K562 (cell line): Measurements from ENCODE around the gene ENTREP3. TPM values are rescaled to one million over a fixed set of nuclear protein-coding genes. Genes with fewer than 3 reads are reported as not detected.

Experiments used
- BRD9 ChIP-seq: fragments of 450-650 bp; IDR thresholded peaks from 2 replicates; pipeline ENCODE4 v1.6.1; 2018; ENCODE audit warnings: low read depth; ENCODE audit not compliant: partially characterized antibody
- CAMTA2 ChIP-seq: fragments of 250-450 bp; sonication (Bioruptor Pico); conservative IDR thresholded peaks from 2 replicates; pipeline ENCODE4 v1.5.1; 2022
- ETV1 ChIP-seq: fragments of 450-650 bp; conservative IDR thresholded peaks from 2 replicates; pipeline ENCODE4 v1.6.1; 2016; ENCODE audit warnings: missing genetic modification characterization, control low read depth, low read depth, missing compliant biosample characterization
- JUN ChIP-seq, 2 experiments: sonication (generic) in 1 of 2; formaldehyde crosslinking in 1 of 2; IDR thresholded peaks; 2 replicates each; pipeline versions ENCODE4 v1.6.1 to v1.8.0; 2012 to 2022; ENCODE audit warnings: borderline replicate concordance in 2 of 2, mild to moderate bottlenecking in 2 of 2, improper control_type of control experiment in 1 of 2, low read depth in 1 of 2, low read length in 1 of 2, missing genetic modification reagents in 1 of 2
- MEF2A ChIP-seq: IDR thresholded peaks from 2 replicates; pipeline ENCODE4 v1.6.1; 2011; ENCODE audit warnings: low read depth, mild to moderate bottlenecking, low read length, moderate library complexity; ENCODE audit not compliant: control insufficient read depth
- MYBL2 ChIP-seq, 2 experiments: fragments of 450-650 bp in 1 of 2; sonication (generic) in 1 of 2; formaldehyde crosslinking in 1 of 2; IDR thresholded peaks; 2 replicates each; pipeline versions ENCODE4 v1.6.1 to v1.8.1; 2017 to 2022; ENCODE audit warnings: borderline replicate concordance in 1 of 2, inconsistent platforms in 1 of 2, low read depth in 1 of 2, mild to moderate bottlenecking in 1 of 2, missing genetic modification reagents in 1 of 2, moderate library complexity in 1 of 2
- NR1H2 ChIP-seq: sonication (generic); formaldehyde crosslinking; IDR thresholded peaks from 2 replicates; pipeline ENCODE4 v1.4.0; 2020; ENCODE audit warnings: mild to moderate bottlenecking, missing genetic modification reagents
- RBM25 ChIP-seq: fragments of 200-400 bp; formaldehyde crosslinking; IDR thresholded peaks from 2 replicates; pipeline ENCODE4 v1.6.1; 2018; ENCODE audit warnings: low read length, low read depth, moderate library complexity; ENCODE audit not compliant: severe bottlenecking
- SMC3 ChIP-seq: conservative IDR thresholded peaks from 2 replicates; pipeline ENCODE4 v1.6.1; 2011; ENCODE audit warnings: low read depth, low read length, improper control_type of control experiment; ENCODE audit not compliant: insufficient read depth
- TEAD4 ChIP-seq, 2 experiments: sonication (generic) in 1 of 2; formaldehyde crosslinking in 1 of 2; IDR thresholded peaks; 2 replicates each; pipeline versions ENCODE4 v1.6.1 to v1.8.0; 2012 to 2022; ENCODE audit warnings: borderline replicate concordance in 1 of 2, inconsistent platforms in 1 of 2, low read length in 1 of 2, mild to moderate bottlenecking in 1 of 2, missing genetic modification reagents in 1 of 2
- XRCC5 ChIP-seq: fragments of 200-400 bp; formaldehyde crosslinking; IDR thresholded peaks from 2 replicates; pipeline ENCODE4 v1.6.1; 2017; ENCODE audit warnings: low read depth, mild to moderate bottlenecking, low read length
- ZNF121 ChIP-seq: sonication (generic); formaldehyde crosslinking; conservative IDR thresholded peaks from 2 replicates; pipeline ENCODE4 v1.8.0; 2022; ENCODE audit warnings: missing genetic modification reagents
- ZNF695 ChIP-seq: fragments of 450-650 bp; formaldehyde crosslinking; IDR thresholded peaks from 2 replicates; pipeline ENCODE4 v1.4.0; 2020; ENCODE audit warnings: mild to moderate bottlenecking, moderate library complexity
- polyA plus RNA-seq, 8 experiments: library from polyadenylated mRNA; depleted of rRNA in 4 of 8; stranded (reverse) in 5 of 8; unstranded in 3 of 8; fragments of >200 nt; fragmentation: Nextera tagmentation in 2 of 8; fragmentation: Illumina TruSeq in 1 of 8; extraction: Ambion mirVana in 2 of 8; extraction: Trizol in 1 of 8; gene quantifications; 2 replicates each; pipeline versions ENCODE4 v1.2.1 to v1.2.3, GENCODE V29; 2011 to 2014; ENCODE audit warnings: inconsistent platforms in 1 of 8, missing spikeins in 1 of 8
- total RNA-seq, 7 experiments: library from RNA; depleted of rRNA in 6 of 7; stranded (reverse); fragments of >200 nt in 6 of 7; fragmentation: Illumina TruSeq in 2 of 7; extraction: Trizol in 2 of 7; gene quantifications; 2 replicates each; pipeline versions ENCODE4 v1.2.1 to v1.2.3, GENCODE V29; 2011 to 2021; ENCODE audit warnings: low replicate concordance in 1 of 7
- TF ChIP-seq, protein P1 (sequence below): IDR thresholded peaks from 3 replicates; pipeline ENCODE4 v1.6.1; 2011; ENCODE audit warnings: borderline replicate concordance, mild to moderate bottlenecking; ENCODE audit not compliant: insufficient read length, insufficient read depth

ENTREP3 gene
- total and polyA plus RNA-seq, 9 of the 15 experiments (the other 6 are each of a cell fraction or from before 2014, with no cell fraction given), result 1.9 to 41.8 (median 5.9) TPM

DNA sequence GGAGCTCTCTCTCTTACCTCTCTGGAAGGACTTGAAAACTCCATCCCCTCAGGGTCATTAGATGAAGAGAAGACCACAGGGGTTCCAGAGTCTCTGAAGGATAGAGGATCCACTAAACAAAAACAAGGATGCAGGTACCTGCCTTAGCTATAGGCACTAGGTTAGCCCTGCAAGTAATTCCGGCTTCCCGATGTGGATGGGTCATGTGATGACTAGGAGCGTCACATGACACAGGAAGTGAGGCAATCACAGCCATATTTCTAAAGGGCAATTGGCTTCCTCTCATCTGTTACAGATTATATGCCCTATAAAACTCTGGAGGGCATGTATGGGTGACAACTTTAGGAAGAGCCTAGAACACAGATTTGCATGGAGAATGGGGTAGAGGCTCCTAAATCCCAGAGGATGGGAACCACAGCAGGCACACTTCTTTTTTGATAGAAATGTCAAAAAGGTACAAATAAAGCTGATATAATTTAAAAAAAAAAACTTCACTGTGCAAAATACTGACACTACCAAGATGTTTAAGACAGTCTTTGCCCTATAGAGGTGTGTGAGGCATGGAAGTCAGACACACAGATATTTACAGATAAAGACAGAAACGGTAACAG lies 14.1 kb downstream of the ENTREP3 start (continued):
- TF ChIP-seq ZNF695 (CRISPR knock-in tag) (no peak), ZNF121 (no peak), MYBL2 (IDR thresholded peaks at IDR 0.05; ENCODE audit: low read depth) (no peak), MYBL2 (CRISPR knock-in tag; IDR thresholded peaks at IDR 0.05; ENCODE audit: borderline replicate concordance) (no peak), ETV1 (tag) (peak; percentile 71), MEF2A (peak; percentile 70), JUN (IDR thresholded peaks at IDR 0.05; ENCODE audit: borderline replicate concordance, low read depth, low read length) (no peak), JUN (CRISPR knock-in tag; IDR thresholded peaks at IDR 0.05; ENCODE audit: borderline replicate concordance) (no peak), TEAD4 (IDR thresholded peaks at IDR 0.05; ENCODE audit: low read length) (0 out of 2 replicates have a peak, but pooled peaks have one; percentile 8), TEAD4 (CRISPR knock-in tag; IDR thresholded peaks at IDR 0.05; ENCODE audit: borderline replicate concordance) (no peak), BRD9 (no peak), XRCC5 (no peak), CAMTA2 (CRISPR knock-in tag) (no peak), RBM25 (no peak), NR1H2 (CRISPR knock-in tag) (no peak), SMC3 (no peak)
- TF ChIP-seq, protein P1, sequence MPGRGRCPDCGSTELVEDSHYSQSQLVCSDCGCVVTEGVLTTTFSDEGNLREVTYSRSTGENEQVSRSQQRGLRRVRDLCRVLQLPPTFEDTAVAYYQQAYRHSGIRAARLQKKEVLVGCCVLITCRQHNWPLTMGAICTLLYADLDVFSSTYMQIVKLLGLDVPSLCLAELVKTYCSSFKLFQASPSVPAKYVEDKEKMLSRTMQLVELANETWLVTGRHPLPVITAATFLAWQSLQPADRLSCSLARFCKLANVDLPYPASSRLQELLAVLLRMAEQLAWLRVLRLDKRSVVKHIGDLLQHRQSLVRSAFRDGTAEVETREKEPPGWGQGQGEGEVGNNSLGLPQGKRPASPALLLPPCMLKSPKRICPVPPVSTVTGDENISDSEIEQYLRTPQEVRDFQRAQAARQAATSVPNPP, result no peak
